DND-41 (cell line): ENCODE data around the gene CSNK1G2.

Experiments
- CTCF ChIP-seq: IDR thresholded peaks from 2 replicates; pipeline ENCODE4 v1.5.1; 2012; ENCODE audit warnings: borderline replicate concordance, low read length, moderate library complexity, mild to moderate bottlenecking; ENCODE audit not compliant: poor library complexity, severe bottlenecking; ENCODE audit errors: extremely low read depth
- EZH2 ChIP-seq: IDR thresholded peaks from 3 replicates; pipeline ENCODE4 v1.6.1; 2012; ENCODE audit warnings: borderline replicate concordance, low read depth, mild to moderate bottlenecking, moderate library complexity, low read length, inconsistent platforms; ENCODE audit not compliant: severe bottlenecking

- TF ChIP-seq CTCF (no peak), EZH2 (no peak)
Observed at GRCh38 chr19:1932395-1932794, 8.6 kb upstream of the CSNK1G2 start.
